Upper lobe of left lung (tissue), 6 donors: ENCODE data around the gene ZNF423. TPM values are rescaled to one million over a fixed set of nuclear protein-coding genes. Genes with fewer than 3 reads are reported as not detected.

Source experiments
- ATAC-seq, 2 donors: fragments of 200-7000 bp; cut with Tn5 transposase; one replicate each; pipeline ENCODE4 v1.9.1; 2022; ENCODE audit warnings: mild to moderate bottlenecking in 2 of 2, moderate library complexity in 2 of 2; ENCODE audit not compliant: low FRiP score in 2 of 2
- DNase-seq, 2 donors: peaks; one replicate each; pipeline ENCODE4 v3.0.0-alpha.2; 2019 to 2020
- H3K27ac ChIP-seq, 4 donors: fragments of 200-600 bp; sonication (generic); one replicate each; pipeline ENCODE4 v1.5.1; 2016 to 2019
- H3K27me3 ChIP-seq, 4 donors: fragments of 200-600 bp; sonication (generic); one replicate each; pipeline ENCODE4 v1.5.1; 2017 to 2019
- H3K36me3 ChIP-seq, 4 donors: fragments of 200-600 bp; sonication (generic); one replicate each; pipeline ENCODE4 v1.5.1; 2016 to 2019
- H3K4me1 ChIP-seq, 4 donors: fragments of 200-600 bp; sonication (generic); one replicate each; pipeline ENCODE4 v1.5.1; 2018 to 2019
- H3K4me3 ChIP-seq, 4 donors: fragments of 200-600 bp; sonication (generic); one replicate each; pipeline ENCODE4 v1.5.1; 2017 to 2019; ENCODE audit warnings: mild to moderate bottlenecking in 2 of 4, moderate library complexity in 1 of 4
- H3K9me3 ChIP-seq, 4 donors: fragments of 200-600 bp; sonication (generic); one replicate each; pipeline ENCODE4 v1.5.1; 2018 to 2019
- EP300 ChIP-seq, 4 donors: sonication (generic); formaldehyde crosslinking; IDR thresholded peaks; one replicate each; pipeline ENCODE4 v1.5.1; 2017; ENCODE audit warnings: antibody characterized with exemption in 4 of 4, control low read depth in 2 of 4
- POLR2A ChIP-seq, 4 donors: fragments of 450-650 bp; IDR thresholded peaks; one replicate each; pipeline ENCODE4 v1.5.1; 2016 to 2017; ENCODE audit warnings: antibody characterized with exemption in 4 of 4, mild to moderate bottlenecking in 2 of 4
- POLR2AphosphoS5 ChIP-seq, 2 donors: sonication (generic); formaldehyde crosslinking; IDR thresholded peaks; one replicate each; pipeline ENCODE4 v1.5.1; 2017; ENCODE audit warnings: antibody characterized with exemption in 2 of 2
- WGBS, 2 donors: methylation state at CpG; one replicate each; pipeline ENCODE4 v1.1.5; 2017 to 2018; 5-methylcytosine and 5-hydroxymethylcytosine counted together
- total RNA-seq, 6 donors: library from RNA; depleted of rRNA in 4 of 6; stranded (reverse); fragments of >200 nt in 4 of 6; gene quantifications; one replicate each; pipeline versions ENCODE4 v1.1.0 to v1.2.1, GENCODE V29; 2016 to 2021
- TF ChIP-seq, protein P1 (sequence below), 6 experiments: fragments of 450-650 bp in 4 of 6; fragments of 200-600 bp in 2 of 6; sonication (generic) in 2 of 6; IDR thresholded peaks; one replicate each; pipeline ENCODE4 v1.5.1; 2016 to 2019; ENCODE audit warnings: antibody characterized with exemption in 6 of 6
- donor health status: DM: no; HTN: no; CAD: no; lungs with moderate emphysema.
- donor health status: DM: no; HTN: yes; CAD: no; lungs with severe emphysema.

The ZNF423 gene
- total RNA-seq, 6 donors from 2014 or later, result 4.1 to 11.4 (median 6.7) TPM

- TF ChIP-seq POLR2AphosphoS5 (IDR thresholded peaks at IDR 0.05) (no peak), EP300 (IDR thresholded peaks at IDR 0.05) (no peak), POLR2A (IDR thresholded peaks at IDR 0.05) (no peak)
- TF ChIP-seq, protein P1, sequence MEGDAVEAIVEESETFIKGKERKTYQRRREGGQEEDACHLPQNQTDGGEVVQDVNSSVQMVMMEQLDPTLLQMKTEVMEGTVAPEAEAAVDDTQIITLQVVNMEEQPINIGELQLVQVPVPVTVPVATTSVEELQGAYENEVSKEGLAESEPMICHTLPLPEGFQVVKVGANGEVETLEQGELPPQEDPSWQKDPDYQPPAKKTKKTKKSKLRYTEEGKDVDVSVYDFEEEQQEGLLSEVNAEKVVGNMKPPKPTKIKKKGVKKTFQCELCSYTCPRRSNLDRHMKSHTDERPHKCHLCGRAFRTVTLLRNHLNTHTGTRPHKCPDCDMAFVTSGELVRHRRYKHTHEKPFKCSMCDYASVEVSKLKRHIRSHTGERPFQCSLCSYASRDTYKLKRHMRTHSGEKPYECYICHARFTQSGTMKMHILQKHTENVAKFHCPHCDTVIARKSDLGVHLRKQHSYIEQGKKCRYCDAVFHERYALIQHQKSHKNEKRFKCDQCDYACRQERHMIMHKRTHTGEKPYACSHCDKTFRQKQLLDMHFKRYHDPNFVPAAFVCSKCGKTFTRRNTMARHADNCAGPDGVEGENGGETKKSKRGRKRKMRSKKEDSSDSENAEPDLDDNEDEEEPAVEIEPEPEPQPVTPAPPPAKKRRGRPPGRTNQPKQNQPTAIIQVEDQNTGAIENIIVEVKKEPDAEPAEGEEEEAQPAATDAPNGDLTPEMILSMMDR (IDR thresholded peaks at IDR 0.05), result no peak
- no peaks in the 10 kb centered on the region for H3K36me3 ChIP-seq
- H3K27me3 ChIP-seq, result no peaks in the 10 kb centered on the region
- H3K4me3 ChIP-seq, result no peak overlapping the region
- H3K9me3 ChIP-seq, result no peaks in the 10 kb centered on the region
- H3K27ac ChIP-seq, result no peak overlapping the region
- H3K4me1 ChIP-seq, result no peaks in the 10 kb centered on the region
- ATAC-seq (no peak), DNase-seq (no peak)
- WGBS, 2 donors, result 84 to 96% methylated on average over 10 of the region's 10 CpGs
Measured at GRCh38 chr16:49456763-49457162, 399.1 kb downstream of the ZNF423 start.

- DNase-seq, result peak in 1 of 2 donors; percentile 10
- no peaks in the 10 kb centered on the region for H3K36me3 ChIP-seq
- 89 to 93% methylated on average over 7 to 8 of the region's 8 CpGs for WGBS, 2 donors
- no peaks in the 10 kb centered on the region for H3K9me3 ChIP-seq
- no peak overlapping the region for H3K27ac ChIP-seq
- H3K4me1 ChIP-seq, result no peaks in the 10 kb centered on the region
- H3K27me3 ChIP-seq, result no peaks in the 10 kb centered on the region
- no peak for TF ChIP-seq EP300 (IDR thresholded peaks at IDR 0.05)
- TF ChIP-seq POLR2A (IDR thresholded peaks at IDR 0.05), result no peak
- TF ChIP-seq POLR2AphosphoS5 (IDR thresholded peaks at IDR 0.05), result no peak
- TF ChIP-seq, protein P1 (IDR thresholded peaks at IDR 0.05), result no peak
- ATAC-seq, result no peak
- no peak overlapping the region for H3K4me3 ChIP-seq
Measured at GRCh38 chr16:49455991-49456745, 399.7 kb downstream of the ZNF423 start.

GRCh38 chr16:49455181-49455990, 400.5 kb downstream of the ZNF423 start:
- Histone ChIP-seq H3K27ac (no peak overlapping the region), H3K4me3 (no peak overlapping the region), H3K9me3 (no peaks in the 10 kb centered on the region), H3K36me3 (no peaks in the 10 kb centered on the region), H3K4me1 (no peaks in the 10 kb centered on the region), H3K27me3 (no peaks in the 10 kb centered on the region)
- ATAC-seq, result no peak
- WGBS, 2 donors, result 75 to 91% methylated on average over 4 to 11 of the region's 11 CpGs
- peak in 1 of 2 donors; percentile 16 for DNase-seq
- TF ChIP-seq POLR2AphosphoS5 (IDR thresholded peaks at IDR 0.05) (no peak), EP300 (IDR thresholded peaks at IDR 0.05) (no peak), POLR2A (IDR thresholded peaks at IDR 0.05) (no peak)
- TF ChIP-seq, protein P1 (IDR thresholded peaks at IDR 0.05), result no peak

DNA sequence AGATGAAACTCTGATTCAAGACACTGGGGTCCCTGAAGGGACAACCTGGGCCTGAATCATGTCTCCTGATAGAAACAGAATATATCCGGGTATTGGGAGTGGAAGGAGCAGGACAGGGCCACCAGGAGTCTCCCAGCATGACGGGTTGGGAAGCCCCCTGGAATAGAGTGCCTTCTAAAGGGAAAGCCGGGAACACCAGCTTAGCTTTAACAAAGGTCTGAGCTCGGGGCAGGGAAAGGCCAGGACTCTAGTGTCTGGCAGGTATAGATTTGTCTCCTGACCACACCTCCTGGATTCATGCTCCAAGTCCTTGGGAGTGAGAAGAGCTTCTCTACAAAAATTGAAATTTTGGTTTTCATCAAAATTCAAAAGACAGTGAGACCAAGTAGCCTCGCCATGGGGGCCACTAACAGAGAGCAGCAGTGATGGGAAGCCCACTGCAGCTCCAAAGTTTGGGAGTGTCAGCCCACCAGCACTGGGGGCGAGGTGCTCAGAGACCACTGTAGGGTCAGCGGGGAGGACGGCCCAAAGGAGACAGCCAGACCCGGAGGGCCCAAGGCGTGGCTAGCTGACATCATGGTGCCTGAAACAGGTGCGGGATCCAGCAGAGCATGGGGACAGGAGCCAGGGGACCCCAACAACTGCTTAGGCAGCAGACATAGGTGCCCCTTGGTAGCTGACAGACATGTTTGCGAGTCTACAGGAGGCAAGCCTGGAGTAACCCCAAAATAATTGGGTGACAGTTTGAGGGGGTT, 401.3 kb downstream of the ZNF423 start:
- Histone ChIP-seq H3K27me3 (no peaks in the 10 kb centered on the region), H3K4me3 (no peak overlapping the region), H3K9me3 (no peaks in the 10 kb centered on the region), H3K4me1 (no peaks in the 10 kb centered on the region), H3K36me3 (no peaks in the 10 kb centered on the region), H3K27ac (no peak overlapping the region)
- TF ChIP-seq POLR2AphosphoS5 (IDR thresholded peaks at IDR 0.05) (no peak), EP300 (IDR thresholded peaks at IDR 0.05) (no peak), POLR2A (IDR thresholded peaks at IDR 0.05) (no peak)
- TF ChIP-seq, protein P1 (IDR thresholded peaks at IDR 0.05), result no peak
- WGBS, 2 donors, result 93% methylated on average over 12 of the region's 12 CpGs
- ATAC-seq (no peak), DNase-seq (peak in 1 of 2 donors; percentile 12)
